ENCODE data around the gene TMPRSS6. TPM values are rescaled to one million over a fixed set of nuclear protein-coding genes. Genes with fewer than 3 reads are reported as not detected.

TMPRSS6 gene
- total RNA-seq, 4 donors from 2014 or later: not detected

- TF ChIP-seq CTCF (IDR thresholded peaks at IDR 0.05; ENCODE audit: low read depth): no peak
Measured at GRCh38 chr22:37037669-37038068, 71.8 kb downstream of the TMPRSS6 start.

GRCh38 chr22:37036655-37037377 is 72.7 kb downstream of the TMPRSS6 start:
- TF ChIP-seq CTCF (IDR thresholded peaks at IDR 0.05; ENCODE audit: low read depth): no peak

- TF ChIP-seq CTCF (IDR thresholded peaks at IDR 0.05; ENCODE audit: low read depth): no peak
Measured at GRCh38 chr22:37033605-37034430, 75.7 kb downstream of the TMPRSS6 start.

- no peak for TF ChIP-seq CTCF (IDR thresholded peaks at IDR 0.05; ENCODE audit: low read depth)
Measured at GRCh38 chr22:37032535-37033460, 76.7 kb downstream of the TMPRSS6 start.

GRCh38 chr22:37032134-37032534 is 77.4 kb downstream of the TMPRSS6 start:
- no peak for TF ChIP-seq CTCF (IDR thresholded peaks at IDR 0.05; ENCODE audit: low read depth)

GRCh38 chr22:37030560-37031281 is 78.8 kb downstream of the TMPRSS6 start:
- no peak for TF ChIP-seq CTCF (IDR thresholded peaks at IDR 0.05; ENCODE audit: low read depth)

Measured in subcutaneous adipose tissue (tissue), 4 donors.